ENCODE results near the gene DEFB127. TPM values are rescaled to one million over a fixed set of nuclear protein-coding genes. Genes with fewer than 3 reads are reported as not detected.
"Not testable (repeated sequence)": the region's sequence is repeated elsewhere in the genome, so short reads cannot be mapped to it uniquely, and the experiment has no call there.

The DEFB127 gene, protein sequence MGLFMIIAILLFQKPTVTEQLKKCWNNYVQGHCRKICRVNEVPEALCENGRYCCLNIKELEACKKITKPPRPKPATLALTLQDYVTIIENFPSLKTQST
- total RNA-seq (not detected), polyA plus RNA-seq (not detected)
- long read RNA-seq, donor 1, result 0 reads
- long read RNA-seq, donor 2, result 0 reads
- long read RNA-seq, donor 3, result 0 reads
- long read RNA-seq, donor 4, result 0 reads

DNA sequence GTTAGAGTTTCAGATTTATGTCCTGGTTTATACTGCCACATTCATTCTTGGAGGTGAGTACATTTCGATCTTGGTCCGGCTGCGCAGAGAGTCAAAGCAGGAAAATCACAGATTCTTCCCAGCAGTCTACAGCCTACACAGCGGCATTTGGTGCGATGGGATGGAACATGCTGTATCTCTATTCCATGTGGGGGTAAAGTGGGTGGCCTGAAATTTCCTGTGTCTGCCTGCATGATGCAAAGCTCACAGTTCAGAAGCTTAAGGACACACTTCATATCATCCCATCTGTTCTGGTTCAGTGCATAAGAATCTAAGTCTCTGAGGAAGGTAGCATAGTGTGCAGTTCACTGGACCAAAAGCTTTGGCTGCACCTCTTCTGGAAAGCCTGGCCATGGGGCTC, at the start of gene DEFB127:
Gene DEFB127 (plus strand): TSS at position 301 of the 400 bp plus-strand sequence. CDS start 91 bp downstream, at position 392.
- ATAC-seq (no peak), DNase-seq (no peak)
- intact Hi-C loops (cut with DNase I), result no loop called here
- no peaks in the 10 kb centered on the region for H3K4me1 ChIP-seq (ENCODE audit: control insufficient read depth, insufficient read depth, low read length)
- H3K4me3 ChIP-seq (ENCODE audit: low read length), result no peak within 1 kb of the TSS
- WGBS, result 94% methylated on average over 5 of the region's 5 CpGs
- H3K27ac ChIP-seq (ENCODE audit: low read length), result no peak within 1 kb of the TSS
- H3K27me3 ChIP-seq (ENCODE audit: control insufficient read depth, insufficient read depth), result no peaks in the 10 kb centered on the region
- no peaks in the 10 kb centered on the region for H3K9me3 ChIP-seq (ENCODE audit: control insufficient read depth, low read length)

DNA sequence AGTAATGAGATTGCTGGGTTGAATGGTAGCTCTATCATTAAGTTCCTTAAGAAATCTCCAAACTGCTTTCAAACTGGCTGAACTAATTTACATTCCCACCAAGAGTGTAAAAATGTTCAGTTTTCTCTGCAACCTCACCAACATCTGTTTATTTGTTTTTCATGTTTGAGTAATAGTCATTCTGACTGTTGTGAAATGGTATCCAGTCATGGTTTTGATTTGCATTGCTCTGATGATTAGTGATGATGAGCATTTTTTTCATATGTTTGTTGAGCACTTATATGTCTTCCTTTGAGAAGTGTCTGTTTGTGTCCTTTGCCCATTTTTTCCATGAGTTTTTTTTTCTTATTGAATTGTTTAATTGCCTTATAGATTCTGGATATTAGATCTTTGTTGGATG, 44.9 kb upstream of the DEFB127 start:
- Histone ChIP-seq H3K4me1 (ENCODE audit: control insufficient read depth, insufficient read depth, low read length) (no peaks in the 10 kb centered on the region), H3K27ac (ENCODE audit: low read length) (no peak overlapping the region), H3K4me3 (ENCODE audit: low read length) (no peak overlapping the region), H3K9me3 (ENCODE audit: control insufficient read depth, low read length) (no peaks in the 10 kb centered on the region), H3K27me3 (ENCODE audit: control insufficient read depth, insufficient read depth) (no peaks in the 10 kb centered on the region)
- DNase-seq (no peak), ATAC-seq (no peak)
- intact Hi-C loops (cut with DNase I), result no loop called here

DNA sequence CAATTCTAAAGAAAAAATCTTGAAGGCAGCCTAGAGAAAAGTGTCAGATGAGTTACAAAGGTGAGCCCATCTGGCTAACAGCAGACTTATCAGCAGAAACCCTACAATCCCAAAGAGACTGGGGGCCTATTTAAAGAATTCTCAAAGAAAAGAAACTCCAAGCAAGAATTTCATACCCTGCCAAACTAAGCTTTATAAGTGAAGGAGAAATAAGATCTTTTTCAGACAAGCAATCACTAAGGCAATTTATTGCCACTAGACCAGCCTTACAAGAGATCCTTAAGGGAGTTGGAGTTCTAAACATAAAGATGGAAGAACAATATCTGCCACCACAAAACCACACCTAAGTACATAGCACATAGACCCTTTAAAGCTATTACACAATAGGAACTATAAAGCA, 39.7 kb upstream of the DEFB127 start:
- intact Hi-C loops (cut with DNase I), result no loop called here
- DNase-seq, result no peak
- Histone ChIP-seq H3K27ac (ENCODE audit: low read length) (no peak overlapping the region), H3K9me3 (ENCODE audit: control insufficient read depth, low read length) (no peaks in the 10 kb centered on the region), H3K27me3 (ENCODE audit: control insufficient read depth, insufficient read depth) (no peaks in the 10 kb centered on the region), H3K4me3 (ENCODE audit: low read length) (no peak overlapping the region), H3K4me1 (ENCODE audit: control insufficient read depth, insufficient read depth, low read length) (no peaks in the 10 kb centered on the region)
- no peak for ATAC-seq

DNA sequence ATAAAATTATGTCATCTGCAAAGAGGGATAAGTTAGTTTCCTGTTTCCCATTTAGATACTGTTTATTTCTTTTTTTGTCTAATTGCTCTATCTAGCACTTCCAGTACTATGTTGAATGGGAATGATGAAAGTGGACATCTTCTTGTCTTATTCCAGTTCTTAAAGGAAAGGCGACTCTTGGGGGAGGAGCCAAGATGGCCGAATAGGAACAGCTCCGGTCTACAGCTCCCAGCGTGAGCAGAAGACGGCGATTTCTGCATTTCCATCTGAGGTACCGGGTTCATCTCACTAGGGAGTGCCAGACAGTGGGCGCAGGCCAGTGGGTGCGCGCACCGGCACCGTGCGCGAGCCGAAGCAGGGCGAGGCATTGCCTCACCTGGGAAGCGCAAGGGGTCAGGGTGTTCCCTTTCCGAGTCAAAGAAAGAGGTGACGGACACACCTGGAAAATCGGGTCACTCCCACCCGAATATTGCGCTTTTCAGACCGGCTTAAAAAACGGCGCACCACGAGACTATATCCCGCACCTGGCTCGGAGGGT, 27.4 kb upstream of the DEFB127 start:
- H3K27me3 ChIP-seq (ENCODE audit: control insufficient read depth, insufficient read depth); H3K4me1 ChIP-seq (ENCODE audit: control insufficient read depth, insufficient read depth, low read length); H3K9me3 ChIP-seq (ENCODE audit: control insufficient read depth, low read length); intact Hi-C loops (cut with DNase I); H3K4me3 ChIP-seq (ENCODE audit: low read length); DNase-seq; ATAC-seq; H3K27ac ChIP-seq (ENCODE audit: low read length): not testable (repeated sequence)
- 86% methylated on average over 28 of the region's 28 CpGs for WGBS

DNA sequence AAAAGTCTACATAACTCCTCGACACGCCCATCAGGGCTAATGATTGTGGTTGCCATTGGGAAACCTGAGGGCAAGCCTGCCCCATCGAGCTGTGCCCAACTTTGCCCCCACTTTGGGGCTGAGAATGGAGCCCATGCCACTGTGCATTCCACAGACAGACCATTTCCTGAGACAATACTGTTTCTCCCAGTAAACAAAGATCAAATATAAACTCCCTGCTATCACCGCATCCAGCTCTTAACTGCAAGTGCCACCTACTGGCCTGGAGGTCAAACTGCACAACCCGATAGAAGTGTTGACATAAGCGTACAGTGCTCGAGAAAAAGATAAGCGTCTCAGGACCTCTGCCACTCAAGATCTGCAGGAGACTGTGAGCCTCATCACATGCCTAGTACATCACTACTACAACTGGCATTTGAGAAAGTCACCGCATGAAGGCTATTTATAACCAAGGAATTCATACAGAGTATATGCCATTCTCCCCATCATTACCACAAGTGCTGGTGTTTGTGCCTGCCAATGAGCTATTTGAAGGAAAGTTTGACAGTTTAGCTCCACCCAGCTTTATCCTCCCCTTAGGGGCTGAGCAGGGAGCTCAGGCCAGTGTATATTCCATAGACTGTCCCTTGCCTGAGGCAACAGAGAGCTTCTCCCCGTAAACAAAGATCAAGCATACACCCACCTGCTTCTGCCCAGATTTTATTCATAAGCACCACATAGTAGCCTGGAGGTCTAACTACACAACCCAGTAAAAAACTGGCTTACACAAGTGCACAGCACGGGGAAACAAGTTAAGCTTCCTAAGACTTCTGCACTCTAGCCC, 19.4 kb upstream of the DEFB127 start:
- 70% methylated on average over 11 of the region's 11 CpGs for WGBS

DNA sequence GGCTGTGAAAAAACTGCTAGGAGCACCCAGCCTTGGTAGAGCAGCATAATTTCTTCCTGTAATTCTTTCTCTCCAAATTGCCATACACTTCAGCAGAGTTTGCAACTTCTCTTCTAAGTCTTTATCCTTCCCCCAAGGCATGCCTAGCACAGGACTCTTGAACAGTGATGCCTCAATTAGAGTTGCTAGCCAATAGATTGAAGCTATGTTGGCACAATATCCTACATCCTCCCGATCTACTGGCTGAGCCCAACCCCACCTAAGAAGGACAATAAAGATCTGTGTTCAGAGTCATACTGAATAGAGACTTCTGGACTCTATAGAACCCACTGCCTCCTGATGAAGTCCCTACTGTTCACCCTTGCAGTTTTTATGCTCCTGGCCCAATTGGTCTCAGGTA, 15.0 kb upstream of the DEFB127 start, which contains the start of gene DEFB126:
Gene DEFB126 (plus strand): TSS at position 301 of the 400 bp plus-strand sequence. CDS start 39 bp downstream, at position 340.
- Histone ChIP-seq H3K4me3 (ENCODE audit: low read length) (no peak within 1 kb of the TSS), H3K9me3 (ENCODE audit: control insufficient read depth, low read length) (no peaks in the 10 kb centered on the region), H3K4me1 (ENCODE audit: control insufficient read depth, insufficient read depth, low read length) (no peaks in the 10 kb centered on the region), H3K27ac (ENCODE audit: low read length) (no peak within 1 kb of the TSS), H3K27me3 (ENCODE audit: control insufficient read depth, insufficient read depth) (no peaks in the 10 kb centered on the region)
- WGBS, result 45% methylated on average over 1 of the region's 1 CpG
- intact Hi-C loops (cut with DNase I), result no loop called here
- ATAC-seq (no peak), DNase-seq (no peak)

More for the DNA sequence above, 19.4 kb upstream of the DEFB127 start:
- Histone ChIP-seq H3K27me3 (ENCODE audit: control insufficient read depth, insufficient read depth) (no peaks in the 10 kb centered on the region), H3K9me3 (ENCODE audit: control insufficient read depth, low read length) (no peaks in the 10 kb centered on the region), H3K4me1 (ENCODE audit: control insufficient read depth, insufficient read depth, low read length) (no peaks in the 10 kb centered on the region), H3K27ac (ENCODE audit: low read length) (no peak overlapping the region), H3K4me3 (ENCODE audit: low read length) (no peak overlapping the region)
- ATAC-seq (peak in 1 of 2 donors; percentile 50), DNase-seq (no peak)
- intact Hi-C loops (cut with DNase I), result no loop called here

DNA sequence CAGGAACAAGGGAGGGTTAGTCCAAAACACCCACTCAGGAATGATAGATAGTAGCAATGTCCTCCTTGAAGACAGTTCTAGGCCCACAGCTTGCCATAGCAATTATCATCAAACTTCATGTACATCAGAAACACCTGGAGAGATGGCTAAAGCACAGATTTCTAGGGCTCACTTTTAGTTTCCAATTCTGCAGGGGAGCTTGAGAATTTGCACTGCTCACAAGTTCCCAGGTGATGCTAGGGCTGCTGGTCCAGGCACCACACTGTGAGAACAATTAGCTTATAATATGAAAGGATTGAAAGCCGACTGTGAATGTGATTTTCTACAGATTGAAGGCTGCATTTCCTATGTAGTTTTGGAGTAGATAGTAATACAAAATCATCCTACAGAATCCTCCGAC, 11.4 kb upstream of the DEFB127 start:
- DNase-seq (no peak), ATAC-seq (no peak)
- no peaks in the 10 kb centered on the region for H3K9me3 ChIP-seq (ENCODE audit: control insufficient read depth, low read length)
- H3K27me3 ChIP-seq (ENCODE audit: control insufficient read depth, insufficient read depth), result no peaks in the 10 kb centered on the region
- 54% methylated on average over 2 of the region's 2 CpGs for WGBS
- intact Hi-C loops (cut with DNase I), result no loop called here
- H3K27ac ChIP-seq (ENCODE audit: low read length), result no peak overlapping the region
- H3K4me1 ChIP-seq (ENCODE audit: control insufficient read depth, insufficient read depth, low read length), result no peaks in the 10 kb centered on the region
- H3K4me3 ChIP-seq (ENCODE audit: low read length), result no peak overlapping the region

DNA sequence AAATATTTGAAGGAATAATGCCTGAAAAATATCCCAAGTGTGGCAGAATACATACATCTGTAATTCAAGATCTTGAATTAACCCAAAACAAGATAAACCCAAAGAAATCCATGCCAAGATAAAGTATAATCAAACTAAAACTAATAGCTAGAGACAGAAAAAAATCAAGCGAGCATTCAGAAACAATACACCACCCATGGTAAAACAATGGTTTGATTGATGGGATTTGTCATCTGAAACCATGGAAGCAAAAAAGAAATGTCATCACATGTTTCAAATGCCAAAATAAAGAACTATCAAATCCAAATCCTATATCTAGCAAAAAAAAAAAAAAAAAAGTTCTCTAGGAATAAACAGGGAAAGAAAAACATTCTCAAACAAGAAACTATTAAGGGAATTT, 5.1 kb upstream of the DEFB127 start:
- intact Hi-C loops (cut with DNase I), result no loop called here
- H3K27me3 ChIP-seq (ENCODE audit: control insufficient read depth, insufficient read depth), result no peaks in the 10 kb centered on the region
- no peaks in the 10 kb centered on the region for H3K9me3 ChIP-seq (ENCODE audit: control insufficient read depth, low read length)
- H3K4me1 ChIP-seq (ENCODE audit: control insufficient read depth, insufficient read depth, low read length), result no peaks in the 10 kb centered on the region
- no peak overlapping the region for H3K4me3 ChIP-seq (ENCODE audit: low read length)
- H3K27ac ChIP-seq (ENCODE audit: low read length), result no peak overlapping the region
- 80% methylated on average over 1 of the region's 1 CpG for WGBS
- DNase-seq (no peak), ATAC-seq (no peak)

DNA sequence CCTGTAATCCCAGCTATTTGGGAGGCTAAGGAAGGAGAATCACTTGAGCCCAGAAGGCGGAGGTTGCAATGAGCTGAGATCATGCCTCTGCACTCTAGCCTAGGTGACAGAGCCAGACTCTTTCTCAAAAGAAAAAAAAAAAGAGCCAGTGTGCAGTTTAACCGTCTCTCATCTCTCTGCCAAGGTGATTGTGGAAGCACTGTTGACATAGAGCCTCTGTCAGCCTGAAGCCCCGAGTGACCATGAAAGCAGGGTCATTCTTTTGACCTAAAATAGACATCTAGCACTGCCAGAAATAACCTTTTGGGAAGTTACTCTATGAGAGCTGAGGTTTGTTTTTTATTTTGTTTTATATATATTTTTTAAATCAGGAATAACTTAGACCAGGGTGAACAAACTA, 7.4 kb downstream of the DEFB127 start:
- Histone ChIP-seq H3K4me1 (ENCODE audit: control insufficient read depth, insufficient read depth, low read length) (no peaks in the 10 kb centered on the region), H3K27me3 (ENCODE audit: control insufficient read depth, insufficient read depth) (no peaks in the 10 kb centered on the region), H3K4me3 (ENCODE audit: low read length) (no peak overlapping the region), H3K9me3 (ENCODE audit: control insufficient read depth, low read length) (no peaks in the 10 kb centered on the region), H3K27ac (ENCODE audit: low read length) (no peak overlapping the region)
- intact Hi-C loops (cut with DNase I), result no loop called here
- DNase-seq (no peak), ATAC-seq (peak in 1 of 2 donors; percentile 32)
- WGBS, result 46% methylated on average over 3 of the region's 3 CpGs

DNA sequence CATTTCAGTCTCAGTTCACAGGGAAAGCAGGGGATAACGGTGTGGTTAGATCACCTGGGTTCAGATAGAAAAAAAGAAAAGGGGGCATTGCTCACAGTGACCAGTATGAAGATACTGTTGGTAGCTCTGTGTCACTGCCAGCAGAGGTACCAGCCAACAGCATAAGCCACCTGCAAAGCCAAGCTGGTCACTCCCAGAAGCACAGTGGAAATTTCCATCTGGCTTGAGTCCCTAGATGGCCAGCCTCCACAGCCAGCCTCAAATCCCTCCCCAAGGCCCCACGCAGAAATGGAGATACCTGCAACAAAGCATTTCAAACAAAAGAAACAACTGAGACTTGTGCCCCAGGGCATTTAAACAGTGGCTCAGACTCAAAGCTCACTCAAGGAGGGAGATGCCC, 11.6 kb downstream of the DEFB127 start:
- WGBS, result 74% methylated on average over 2 of the region's 2 CpGs
- ATAC-seq (no peak), DNase-seq (no peak)
- H3K27me3 ChIP-seq (ENCODE audit: control insufficient read depth, insufficient read depth), result no peaks in the 10 kb centered on the region
- H3K9me3 ChIP-seq (ENCODE audit: control insufficient read depth, low read length), result no peaks in the 10 kb centered on the region
- no peaks in the 10 kb centered on the region for H3K4me1 ChIP-seq (ENCODE audit: control insufficient read depth, insufficient read depth, low read length)
- no peak overlapping the region for H3K27ac ChIP-seq (ENCODE audit: low read length)
- no peak overlapping the region for H3K4me3 ChIP-seq (ENCODE audit: low read length)
- intact Hi-C loops (cut with DNase I), result no loop called here

DNA sequence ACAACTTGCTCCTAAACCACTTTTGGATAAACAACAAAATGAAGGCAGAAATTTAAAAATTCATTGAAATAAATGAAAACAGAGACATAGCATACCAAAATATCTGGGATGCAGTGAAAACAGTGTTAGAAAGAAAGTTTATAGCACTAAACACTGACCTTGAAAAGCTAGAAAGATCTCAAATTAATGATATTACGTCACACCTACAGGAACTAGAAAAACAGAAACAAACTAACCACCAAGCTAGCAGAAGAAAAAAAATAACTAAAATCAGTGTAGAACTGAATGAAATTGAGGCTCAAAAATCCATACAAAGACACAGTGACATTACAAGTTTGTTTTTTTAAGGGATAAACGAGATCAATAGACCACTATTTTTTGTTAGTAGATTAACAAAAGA, 27.0 kb downstream of the DEFB127 start:
- H3K27ac ChIP-seq (ENCODE audit: low read length), result no peak overlapping the region
- 53% methylated on average over 2 of the region's 2 CpGs for WGBS
- intact Hi-C loops (cut with DNase I), result no loop called here
- no peaks in the 10 kb centered on the region for H3K9me3 ChIP-seq (ENCODE audit: control insufficient read depth, low read length)
- H3K4me1 ChIP-seq (ENCODE audit: control insufficient read depth, insufficient read depth, low read length), result no peaks in the 10 kb centered on the region
- no peak for ATAC-seq
- no peak overlapping the region for H3K4me3 ChIP-seq (ENCODE audit: low read length)
- no peak for DNase-seq
- no peaks in the 10 kb centered on the region for H3K27me3 ChIP-seq (ENCODE audit: control insufficient read depth, insufficient read depth)

All from right cardiac atrium (tissue), 5 donors.